Measurements from ENCODE around the gene GFM1. TPM values are rescaled to one million over a fixed set of nuclear protein-coding genes. Genes with fewer than 3 reads are reported as not detected.
A peak's percentile ranks its signal among the peaks of the same experiment; 100 is the strongest.

Gene GFM1
- total and polyA plus RNA-seq, 2 donors (not counting 1 experiment from before 2014, with no cell fraction given), result 9.8 to 46.0 TPM

- H3K4me2 ChIP-seq (replicated peaks; ENCODE audit: low read depth, low read length, poor library complexity, severe bottlenecking), result peak within 1 kb of the TSS; percentile 87
- H3K27ac Mint-ChIP-seq, result no peak within 1 kb of the TSS
- H3K27me3 Mint-ChIP-seq, result peaks cover 5% of the 10 kb centered on the region
- peak within 1 kb of the TSS; percentile 70 for H3K4me3 Mint-ChIP-seq
- H3K27ac ChIP-seq (ENCODE audit: low read length in 2 of 2), result no peak within 1 kb of the TSS
- no peaks in the 10 kb centered on the region for H4K20me1 ChIP-seq (ENCODE audit: control insufficient read depth, insufficient read depth, low read length, poor library complexity, severe bottlenecking)
- DNase-seq (peak; percentile 42), ATAC-seq (ENCODE audit: low read depth) (peak; percentile 56)
- H3K27me3 ChIP-seq (replicated peaks in 1 of 4; ENCODE audit: control extremely low read depth in 1 of 4, control insufficient read depth in 3 of 4, insufficient read depth in 4 of 4, low read length in 3 of 4), result peaks cover 0 to 9% (median 3%) of the 10 kb centered on the region in 4 experiments
- POLR2A ChIA-PET, result no interaction called here
- TF ChIP-seq CTCF (IDR thresholded peaks at IDR 0.05) (no peak), EZH2 (IDR thresholded peaks at IDR 0.05; ENCODE audit: borderline replicate concordance, insufficient read depth, low read depth, low read length, poor library complexity, severe bottlenecking) (no peak)
- CTCF ChIA-PET, result no interaction called here
- no peaks in the 10 kb centered on the region for H3K9me3 Mint-ChIP-seq (ENCODE audit: insufficient read depth)
- peaks cover 0 to 8% (median 7%) of the 10 kb centered on the region in 3 donors for H3K9me3 ChIP-seq (ENCODE audit: control extremely low read depth in 1 of 3, control insufficient read depth in 2 of 3, insufficient read depth in 1 of 3, low read length in 2 of 3)
- no peaks in the 10 kb centered on the region for H3K79me2 ChIP-seq (ENCODE audit: control insufficient read depth, insufficient read depth, low read length)
- peak within 1 kb of the TSS; percentile 65 for H2AFZ ChIP-seq (ENCODE audit: insufficient read depth, low read depth, low read length, poor library complexity, severe bottlenecking)
- intact Hi-C loops (cut with micrococcal nuclease), result no loop called here
- peaks cover 15% of the 10 kb centered on the region for H3K4me1 Mint-ChIP-seq
- peaks cover 16 to 20% of the 10 kb centered on the region in 2 donors for H3K4me1 ChIP-seq (ENCODE audit: control insufficient read depth in 2 of 2, insufficient read depth in 2 of 2, low read length in 2 of 2)
- peak within 1 kb of the TSS; percentile 61 for H3K9ac ChIP-seq (ENCODE audit: low read length)
- no peaks in the 10 kb centered on the region for H3K36me3 ChIP-seq (replicated peaks in 1 of 2; ENCODE audit: control extremely low read depth in 1 of 2, control insufficient read depth in 1 of 2, extremely low read depth in 1 of 2, insufficient read depth in 2 of 2, low read length in 1 of 2)
- WGBS (ENCODE audit: insufficient coverage), result 6% methylated on average over 101 of the region's 101 CpGs
- H3K4me3 ChIP-seq (ENCODE audit: control extremely low read depth in 1 of 5, extremely low read depth in 1 of 5, insufficient read depth in 1 of 5, low read depth in 2 of 5, low read length in 4 of 5), result peak within 1 kb of the TSS in 3 of 5 experiments; percentile 41 to 59 (median 49)
These were observed 87.9 kb downstream of the GFM1 start, which contains the start of gene RARRES1 for GRCh38 chr3:158731938-158732855. Gene RARRES1, minus strand, starts transcription at chr3:158732457. Its CDS starts 42 bp downstream, at chr3:158732415.

- peak overlapping the region; percentile 65 for H2AFZ ChIP-seq (ENCODE audit: insufficient read depth, low read depth, low read length, poor library complexity, severe bottlenecking)
These were observed 88.5 kb downstream of the GFM1 start for GRCh38 chr3:158732856-158733200.

More at GRCh38 chr3:158732856-158733200, 88.5 kb downstream of the GFM1 start:
- intact Hi-C loops (cut with micrococcal nuclease), result no loop called here
- H3K4me2 ChIP-seq (replicated peaks; ENCODE audit: low read depth, low read length, poor library complexity, severe bottlenecking), result peak overlapping the region; percentile 87
- peaks cover 0 to 8% (median 7%) of the 10 kb centered on the region in 3 donors for H3K9me3 ChIP-seq (ENCODE audit: control extremely low read depth in 1 of 3, control insufficient read depth in 2 of 3, insufficient read depth in 1 of 3, low read length in 2 of 3)
- H3K9me3 Mint-ChIP-seq (ENCODE audit: insufficient read depth), result no peaks in the 10 kb centered on the region
- TF ChIP-seq CTCF (IDR thresholded peaks at IDR 0.05) (no peak), EZH2 (IDR thresholded peaks at IDR 0.05; ENCODE audit: borderline replicate concordance, insufficient read depth, low read depth, low read length, poor library complexity, severe bottlenecking) (no peak)
- ATAC-seq (ENCODE audit: low read depth) (no peak), DNase-seq (no peak)
- peaks cover 0 to 9% (median 3%) of the 10 kb centered on the region in 4 experiments for H3K27me3 ChIP-seq (replicated peaks in 1 of 4; ENCODE audit: control extremely low read depth in 1 of 4, control insufficient read depth in 3 of 4, insufficient read depth in 4 of 4, low read length in 3 of 4)
- no peak overlapping the region for H3K9ac ChIP-seq (ENCODE audit: low read length)
- H3K36me3 ChIP-seq (replicated peaks in 1 of 2; ENCODE audit: control extremely low read depth in 1 of 2, control insufficient read depth in 1 of 2, extremely low read depth in 1 of 2, insufficient read depth in 2 of 2, low read length in 1 of 2), result no peaks in the 10 kb centered on the region
- ChIA-PET CTCF (no interaction called here), POLR2A (no interaction called here)
- H3K27me3 Mint-ChIP-seq, result peaks cover 5% of the 10 kb centered on the region
- peak overlapping the region; percentile 66 for H3K4me3 Mint-ChIP-seq
- no peaks in the 10 kb centered on the region for H3K79me2 ChIP-seq (ENCODE audit: control insufficient read depth, insufficient read depth, low read length)
- WGBS (ENCODE audit: insufficient coverage), result 87% methylated on average over 15 of the region's 15 CpGs
- H3K27ac ChIP-seq (ENCODE audit: low read length in 2 of 2), result no peak overlapping the region
- no peak overlapping the region for H3K27ac Mint-ChIP-seq
- H3K4me1 Mint-ChIP-seq, result peaks cover 11% of the 10 kb centered on the region
- H3K4me3 ChIP-seq (ENCODE audit: control extremely low read depth in 1 of 5, extremely low read depth in 1 of 5, insufficient read depth in 1 of 5, low read depth in 2 of 5, low read length in 4 of 5), result no peak overlapping the region
- no peaks in the 10 kb centered on the region for H4K20me1 ChIP-seq (ENCODE audit: control insufficient read depth, insufficient read depth, low read length, poor library complexity, severe bottlenecking)
- H3K4me1 ChIP-seq (ENCODE audit: control insufficient read depth in 2 of 2, insufficient read depth in 2 of 2, low read length in 2 of 2), result peaks cover 12 to 16% of the 10 kb centered on the region in 2 donors

Data from B cell (primary cell).